ENCODE data around the gene HDAC2.

Gene HDAC2

GRCh38 chr6:113971741-113972140 is 793 bp upstream of the HDAC2 start:
- H4K20me1 ChIP-seq (ENCODE audit: insufficient read depth, low read length): peaks cover 34% of the 10 kb centered on the region
- no peak for ATAC-seq (ENCODE audit: insufficient read depth, low read depth)
- H3K4me1 ChIP-seq (ENCODE audit: insufficient read depth, low read length): peaks cover 41% of the 10 kb centered on the region
- peak; percentile 19 for DNase-seq
- no peaks in the 10 kb centered on the region for H3K27me3 ChIP-seq (ENCODE audit: insufficient read depth, low read length, poor library complexity)
- H2AFZ ChIP-seq (ENCODE audit: low read depth, low read length): peak overlapping the region; percentile 96
- TF ChIP-seq CTCF (IDR thresholded peaks at IDR 0.05; ENCODE audit: borderline replicate concordance, extremely low read depth, low read length, poor library complexity, severe bottlenecking): no peak
- TF ChIP-seq EZH2 (IDR thresholded peaks at IDR 0.05; ENCODE audit: borderline replicate concordance, low read depth, low read length, severe bottlenecking): no peak
- H3K9me3 ChIP-seq (ENCODE audit: insufficient read depth, low read length, severe bottlenecking): no peaks in the 10 kb centered on the region
- peak overlapping the region; percentile 98 for H3K27ac ChIP-seq (ENCODE audit: low read length)
- H3K36me3 ChIP-seq (ENCODE audit: insufficient read depth, low read length): no peaks in the 10 kb centered on the region; the same call in 1 of the 2 replicates
- H3K4me3 ChIP-seq (ENCODE audit: low read depth in 1 of 2, low read length in 2 of 2): peak overlapping the region; percentile 79 to 80; a peak in 3 of 4 replicates
- peaks cover 54% of the 10 kb centered on the region for H3K79me2 ChIP-seq (ENCODE audit: insufficient read depth, low read length)
- H3K4me2 ChIP-seq (ENCODE audit: insufficient read depth, low read length): peak overlapping the region; percentile 90
- H3K9ac ChIP-seq (ENCODE audit: low read depth, low read length): peak overlapping the region; percentile 91

- H3K9me3 ChIP-seq (ENCODE audit: insufficient read depth, low read length, severe bottlenecking): no peaks in the 10 kb centered on the region
- H3K36me3 ChIP-seq (ENCODE audit: insufficient read depth, low read length): no peaks in the 10 kb centered on the region; the same call in 1 of the 2 replicates
- no peaks in the 10 kb centered on the region for H3K27me3 ChIP-seq (ENCODE audit: insufficient read depth, low read length, poor library complexity)
- peak overlapping the region; percentile 96 for H2AFZ ChIP-seq (ENCODE audit: low read depth, low read length)
- H4K20me1 ChIP-seq (ENCODE audit: insufficient read depth, low read length): peaks cover 49% of the 10 kb centered on the region
- peak overlapping the region; percentile 98 for H3K27ac ChIP-seq (ENCODE audit: low read length)
- H3K9ac ChIP-seq (ENCODE audit: low read depth, low read length): peak overlapping the region; percentile 91
- DNase-seq (peak; percentile 63), ATAC-seq (ENCODE audit: insufficient read depth, low read depth) (peak; percentile 53)
- H3K4me1 ChIP-seq (ENCODE audit: insufficient read depth, low read length): peaks cover 49% of the 10 kb centered on the region
- no peak for TF ChIP-seq EZH2 (IDR thresholded peaks at IDR 0.05; ENCODE audit: borderline replicate concordance, low read depth, low read length, severe bottlenecking)
- no peak for TF ChIP-seq CTCF (IDR thresholded peaks at IDR 0.05; ENCODE audit: borderline replicate concordance, extremely low read depth, low read length, poor library complexity, severe bottlenecking)
- H3K4me2 ChIP-seq (ENCODE audit: insufficient read depth, low read length): peak overlapping the region; percentile 90
- H3K79me2 ChIP-seq (ENCODE audit: insufficient read depth, low read length): peaks cover 70% of the 10 kb centered on the region
- peak overlapping the region; percentile 79 to 80 for H3K4me3 ChIP-seq (ENCODE audit: low read depth in 1 of 2, low read length in 2 of 2)
These were observed 802 bp downstream of the HDAC2 start for GRCh38 chr6:113969888-113970804.

GRCh38 chr6:113968472-113968871 is 2.5 kb downstream of the HDAC2 start:
- TF ChIP-seq EZH2 (IDR thresholded peaks at IDR 0.05; ENCODE audit: borderline replicate concordance, low read depth, low read length, severe bottlenecking) (no peak), CTCF (IDR thresholded peaks at IDR 0.05; ENCODE audit: borderline replicate concordance, extremely low read depth, low read length, poor library complexity, severe bottlenecking) (no peak)
- Histone ChIP-seq H2AFZ (ENCODE audit: low read depth, low read length) (no peak overlapping the region), H3K9me3 (ENCODE audit: insufficient read depth, low read length, severe bottlenecking) (no peaks in the 10 kb centered on the region), H3K27ac (ENCODE audit: low read length) (peak overlapping the region; percentile 98; the same call in 1 of the 2 replicates), H3K27me3 (ENCODE audit: insufficient read depth, low read length, poor library complexity) (no peaks in the 10 kb centered on the region), H4K20me1 (ENCODE audit: insufficient read depth, low read length) (peaks cover 65% of the 10 kb centered on the region), H3K4me3 (ENCODE audit: low read depth in 1 of 2, low read length in 2 of 2) (peak overlapping the region in 1 of 2 experiments; percentile 79; a peak in 2 of 4 replicates), H3K36me3 (ENCODE audit: insufficient read depth, low read length) (no peaks in the 10 kb centered on the region; the same call in 1 of the 2 replicates), H3K4me1 (ENCODE audit: insufficient read depth, low read length) (peaks cover 49% of the 10 kb centered on the region), H3K79me2 (ENCODE audit: insufficient read depth, low read length) (peaks cover 87% of the 10 kb centered on the region), H3K9ac (ENCODE audit: low read depth, low read length) (peak overlapping the region; percentile 91), H3K4me2 (ENCODE audit: insufficient read depth, low read length) (peak overlapping the region; percentile 90)
- ATAC-seq (ENCODE audit: insufficient read depth, low read depth) (no peak), DNase-seq (no peak)

All from DND-41 (cell line).